ENCODE results near the gene LMX1A.

The LMX1A gene

GRCh38 chr1:165152109-165152508 lies 204.4 kb downstream of the LMX1A start:
- peak; percentile 25 for DNase-seq

All from activated CD4-positive, alpha-beta T cell treated with anti-CD3 and anti-CD28 coated beads, Interleukin-2, amount 50 U/mL, for 16 hours (primary cell).